GM13977 (cell line): Measurements from ENCODE around the gene PLEKHS1.
"Not testable (repeated sequence)": the region's sequence is repeated elsewhere in the genome, so short reads cannot be mapped to it uniquely, and the experiment has no call there.

Experiments used
- DNase-seq: peaks from one replicate; pipeline ENCODE4 v3.0.0; 2012; ENCODE audit warnings: low spot score
- in situ Hi-C: fragments of 300-500 bp; cut with MboI; formaldehyde crosslinking; loops from one replicate; pipeline ENCODE4 v1.12.0; 2022; ENCODE audit warnings: low sequenced_read_pairs, low pct_unique_long_range_greater_than_20kb, mixed read lengths, inconsistent platforms; ENCODE audit not compliant: unreplicated experiment
- TF ChIP-seq, protein P1 (sequence below): IDR thresholded peaks from 2 replicates; pipeline ENCODE4 v1.5.1; 2012; ENCODE audit warnings: mild to moderate bottlenecking, control low read depth; ENCODE audit not compliant: insufficient read depth; ENCODE audit errors: extremely low read depth, missing control alignments

Gene PLEKHS1

DNA sequence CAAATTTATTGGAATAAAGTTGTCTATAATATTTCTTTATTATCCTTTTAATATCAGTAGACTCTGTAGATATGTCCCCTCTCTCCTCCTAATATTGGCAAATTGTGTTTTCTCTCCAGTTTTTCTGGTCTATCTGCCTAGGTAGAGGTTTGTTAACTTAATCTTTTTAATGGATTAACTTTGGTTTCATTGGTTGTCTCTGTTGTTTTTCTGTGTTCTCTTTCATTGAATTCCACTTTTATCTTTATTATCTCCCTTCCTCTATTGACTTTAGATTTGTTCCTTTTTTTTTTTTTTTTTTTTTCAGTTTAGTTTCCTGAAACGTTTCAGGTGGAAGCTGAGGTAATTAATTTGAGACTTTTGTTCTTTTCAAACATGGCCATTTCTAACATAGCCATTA lies 10.6 kb downstream of the PLEKHS1 start:
- DNase-seq = no peak
- in situ Hi-C loops = no loop called here
- TF ChIP-seq, protein P1, sequence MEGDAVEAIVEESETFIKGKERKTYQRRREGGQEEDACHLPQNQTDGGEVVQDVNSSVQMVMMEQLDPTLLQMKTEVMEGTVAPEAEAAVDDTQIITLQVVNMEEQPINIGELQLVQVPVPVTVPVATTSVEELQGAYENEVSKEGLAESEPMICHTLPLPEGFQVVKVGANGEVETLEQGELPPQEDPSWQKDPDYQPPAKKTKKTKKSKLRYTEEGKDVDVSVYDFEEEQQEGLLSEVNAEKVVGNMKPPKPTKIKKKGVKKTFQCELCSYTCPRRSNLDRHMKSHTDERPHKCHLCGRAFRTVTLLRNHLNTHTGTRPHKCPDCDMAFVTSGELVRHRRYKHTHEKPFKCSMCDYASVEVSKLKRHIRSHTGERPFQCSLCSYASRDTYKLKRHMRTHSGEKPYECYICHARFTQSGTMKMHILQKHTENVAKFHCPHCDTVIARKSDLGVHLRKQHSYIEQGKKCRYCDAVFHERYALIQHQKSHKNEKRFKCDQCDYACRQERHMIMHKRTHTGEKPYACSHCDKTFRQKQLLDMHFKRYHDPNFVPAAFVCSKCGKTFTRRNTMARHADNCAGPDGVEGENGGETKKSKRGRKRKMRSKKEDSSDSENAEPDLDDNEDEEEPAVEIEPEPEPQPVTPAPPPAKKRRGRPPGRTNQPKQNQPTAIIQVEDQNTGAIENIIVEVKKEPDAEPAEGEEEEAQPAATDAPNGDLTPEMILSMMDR = no peak

DNA sequence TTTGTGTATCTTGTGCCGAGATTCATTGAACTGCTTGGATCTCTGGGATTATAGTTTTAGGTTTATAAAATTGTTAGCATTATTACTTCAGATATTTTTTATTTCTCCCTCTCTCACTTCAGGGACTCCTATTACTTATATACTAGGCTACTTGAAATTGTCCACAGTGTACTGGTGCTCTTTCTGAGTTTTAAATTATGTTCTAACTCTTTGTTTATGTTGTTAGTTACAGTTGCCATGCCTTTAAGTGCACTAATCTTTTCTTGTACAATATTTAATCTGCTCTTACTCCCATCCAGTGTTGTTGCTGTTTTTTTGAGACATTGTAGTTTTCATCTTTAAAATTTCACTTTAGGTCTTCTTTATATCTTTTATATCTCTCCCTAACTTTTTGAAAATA lies 13.1 kb downstream of the PLEKHS1 start:
- in situ Hi-C loops = no loop called here
- DNase-seq = no peak
- TF ChIP-seq, protein P1 = no peak

DNA sequence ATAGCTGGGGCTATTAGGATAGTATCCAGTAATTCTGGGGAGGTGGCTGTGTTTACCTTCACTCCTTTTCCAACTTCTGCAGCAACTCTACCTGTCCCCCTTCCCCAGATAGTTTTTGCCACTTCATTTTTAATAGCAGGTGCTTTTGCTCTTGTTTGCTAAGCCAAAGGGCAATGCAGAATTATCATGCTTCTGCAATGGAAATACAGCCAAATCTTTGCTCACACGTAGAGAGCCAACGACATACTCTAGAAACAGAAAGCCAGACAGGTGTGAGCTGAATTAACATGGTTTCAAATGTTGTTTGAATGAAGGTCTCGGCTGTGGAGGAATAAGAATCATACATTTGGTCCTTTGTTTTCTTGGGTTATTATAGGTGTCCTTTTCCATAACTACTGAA lies 14.4 kb downstream of the PLEKHS1 start:
- TF ChIP-seq, protein P1 = no peak
- in situ Hi-C loops = no loop called here
- DNase-seq = no peak

DNA sequence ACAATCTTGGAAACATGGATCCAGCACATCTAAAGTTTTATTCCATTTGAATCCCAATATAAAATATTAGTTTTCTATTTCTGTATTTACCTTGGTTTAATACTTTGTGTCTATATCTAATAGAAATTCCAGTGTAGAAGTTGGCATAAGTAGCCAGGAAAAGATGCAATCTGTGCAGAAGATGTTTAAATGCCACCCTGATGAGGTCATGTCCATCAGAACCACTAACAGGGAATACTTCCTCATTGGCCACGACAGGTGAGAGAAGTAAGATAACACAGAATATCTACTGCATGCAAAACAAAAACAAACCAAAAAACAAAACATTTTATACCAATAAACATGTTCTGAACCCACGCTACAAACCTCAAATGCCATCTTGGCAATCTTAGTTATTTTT lies 15.7 kb downstream of the PLEKHS1 start:
- TF ChIP-seq, protein P1 = no peak
- in situ Hi-C loops = no loop called here
- no peak for DNase-seq

DNA sequence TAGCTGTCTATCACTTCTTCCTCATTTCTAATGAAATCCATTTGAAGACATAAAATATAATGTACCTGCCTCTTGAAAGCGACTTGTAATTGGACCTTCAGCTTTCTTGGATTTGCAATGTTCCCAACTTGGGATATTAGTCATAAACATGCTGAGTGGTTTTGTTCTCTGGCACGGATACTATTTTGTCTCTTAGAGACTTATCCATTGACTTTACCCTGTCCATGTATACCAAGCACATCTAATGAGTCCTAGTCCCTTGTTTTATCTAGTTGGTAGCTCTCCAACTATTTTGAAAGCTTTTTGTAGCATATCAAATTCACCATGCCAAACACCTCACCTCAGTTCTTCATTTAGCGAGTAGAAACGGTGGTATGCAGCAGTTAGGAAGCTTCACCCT lies 18.9 kb downstream of the PLEKHS1 start:
- TF ChIP-seq, protein P1 = no peak
- in situ Hi-C loops = no loop called here
- DNase-seq = no peak

DNA sequence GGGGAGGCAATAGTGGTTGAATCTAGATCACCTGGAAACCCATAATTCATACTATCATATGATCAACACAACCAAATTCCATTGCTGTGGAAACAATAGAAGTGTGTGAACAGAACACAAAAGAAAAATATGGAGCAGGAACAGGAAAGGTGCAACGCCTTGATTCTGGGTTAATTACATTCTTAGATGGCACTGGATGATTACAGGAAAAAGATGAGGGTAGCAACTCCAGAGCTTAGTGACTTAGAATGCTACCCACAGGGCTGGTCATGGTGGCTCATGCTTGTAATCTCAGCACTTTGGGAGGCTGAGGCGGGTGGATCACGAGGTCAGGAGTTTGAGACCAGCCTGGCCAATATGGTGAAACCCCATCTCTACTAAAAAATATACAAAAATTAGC lies 19.6 kb downstream of the PLEKHS1 start:
- DNase-seq, in situ Hi-C loops: not testable (repeated sequence)

DNA sequence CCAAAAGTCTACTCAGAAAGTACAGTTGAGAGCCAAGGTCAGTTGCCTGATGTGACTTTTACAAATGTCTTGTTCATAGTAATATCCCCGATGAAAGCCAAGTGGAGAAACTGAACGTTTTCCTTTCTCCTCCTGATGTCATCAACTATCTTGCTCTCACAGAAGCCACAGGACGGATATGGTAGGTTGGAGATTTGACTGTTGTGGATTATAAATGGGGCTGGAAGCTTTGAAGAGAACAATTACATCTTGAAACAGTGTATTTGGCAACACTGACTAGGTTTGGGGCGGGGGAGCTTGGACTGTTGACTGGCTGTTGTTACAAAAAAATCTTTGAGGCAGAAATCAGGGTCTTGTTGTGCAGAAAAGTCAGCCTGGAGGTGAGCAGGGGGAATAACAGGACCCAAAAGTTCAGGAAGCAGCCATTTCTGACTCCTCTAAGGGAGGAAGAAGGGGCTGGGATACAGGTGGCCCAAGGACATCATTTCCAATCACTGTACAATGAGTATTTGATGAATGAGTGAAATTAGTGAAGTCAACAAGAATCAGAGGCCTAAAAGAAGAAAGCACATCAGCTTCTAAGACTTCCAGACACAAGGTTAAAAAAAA lies 24.3 kb downstream of the PLEKHS1 start:
- DNase-seq = no peak
- TF ChIP-seq, protein P1 = no peak
- in situ Hi-C loops = no loop called here
